K562 (cell line): ENCODE results near the gene TMEM143. TPM values are rescaled to one million over a fixed set of nuclear protein-coding genes. Genes with fewer than 3 reads are reported as not detected.
A peak's percentile ranks its signal among the peaks of the same experiment; 100 is the strongest.

Source experiments
- ARID1B ChIP-seq: fragments of 450-650 bp; IDR thresholded peaks from 2 replicates; pipeline ENCODE4 v1.6.1; 2016; ENCODE audit warnings: antibody characterized with exemption, mild to moderate bottlenecking, inconsistent platforms
- BCOR ChIP-seq: fragments of 450-650 bp; IDR thresholded peaks from 2 replicates; pipeline ENCODE4 v1.6.1; 2016
- ELF2 ChIP-seq: fragments of 250-450 bp; sonication (Bioruptor Pico); IDR thresholded peaks from 2 replicates; pipeline ENCODE4 v1.5.0; 2021; ENCODE audit warnings: mild to moderate bottlenecking
- ESRRA ChIP-seq: fragments of 450-650 bp; IDR thresholded peaks from 2 replicates; pipeline ENCODE4 v1.6.1; 2014; ENCODE audit warnings: low read depth, mild to moderate bottlenecking, moderate library complexity, borderline replicate concordance
- FOXJ2 ChIP-seq: fragments of 200-800 bp; sonication (Bioruptor generic); IDR thresholded peaks from 2 replicates; pipeline ENCODE4 v1.6.1; 2016; ENCODE audit warnings: missing genetic modification characterization, missing compliant biosample characterization
- FOXJ3 ChIP-seq: sonication (generic); formaldehyde crosslinking; IDR thresholded peaks from 2 replicates; pipeline ENCODE4 v1.4.0; 2020; ENCODE audit warnings: mild to moderate bottlenecking, missing genetic modification reagents
- GABPB2 ChIP-seq: fragments of 250-450 bp; sonication (Bioruptor Pico); conservative IDR thresholded peaks from 2 replicates; pipeline ENCODE4 v1.5.1; 2021; ENCODE audit warnings: mild to moderate bottlenecking
- KLF13 ChIP-seq: fragments of 450-650 bp; IDR thresholded peaks from 2 replicates; pipeline ENCODE4 v1.6.1; 2016; ENCODE audit warnings: missing genetic modification characterization, low read depth, mild to moderate bottlenecking, missing compliant biosample characterization, moderate library complexity, borderline replicate concordance
- MAFF ChIP-seq: IDR thresholded peaks from 2 replicates; pipeline ENCODE4 v1.6.1; 2012; ENCODE audit warnings: low read length, improper control_type of control experiment
- MED1 ChIP-seq: sonication (generic); formaldehyde crosslinking; IDR thresholded peaks from 2 replicates; pipeline ENCODE4 v1.8.1; 2023; ENCODE audit warnings: missing genetic modification reagents, borderline replicate concordance
- NFE2 ChIP-seq: IDR thresholded peaks from 2 replicates; pipeline ENCODE4 v1.6.1; 2014; ENCODE audit warnings: antibody characterized with exemption, low read depth
- OTX1 ChIP-seq: fragments of 450-650 bp; formaldehyde crosslinking; IDR thresholded peaks from 2 replicates; pipeline ENCODE4 v1.4.0; 2022; ENCODE audit warnings: mild to moderate bottlenecking
- PCBP2 ChIP-seq: fragments of 200-400 bp; formaldehyde crosslinking; IDR thresholded peaks from 2 replicates; pipeline ENCODE4 v1.6.1; 2018; ENCODE audit warnings: low read length, low read depth, mild to moderate bottlenecking, moderate library complexity; ENCODE audit not compliant: poor library complexity, severe bottlenecking
- SAP30 ChIP-seq: fragments of 200-600 bp; sonication (generic); IDR thresholded peaks from 2 replicates; pipeline ENCODE4 v1.6.1; 2012; ENCODE audit warnings: borderline replicate concordance, low read depth, mild to moderate bottlenecking, moderate library complexity, low read length, control low read depth, inconsistent platforms; ENCODE audit not compliant: insufficient read depth, poor library complexity, severe bottlenecking
- TARDBP ChIP-seq: fragments of 450-650 bp; IDR thresholded peaks from 2 replicates; pipeline ENCODE4 v1.6.1; 2016
- ZBTB7A ChIP-seq: IDR thresholded peaks from 2 replicates; pipeline ENCODE4 v1.6.1; 2011; ENCODE audit warnings: low read depth, mild to moderate bottlenecking, low read length, moderate library complexity, borderline replicate concordance; ENCODE audit not compliant: control insufficient read depth
- ZFP30 ChIP-seq: fragments of 250-450 bp; sonication (Bioruptor Pico); IDR thresholded peaks from 2 replicates; pipeline ENCODE4 v1.8.0; 2022; ENCODE audit warnings: moderate library complexity, mild to moderate bottlenecking, inconsistent platforms, borderline replicate concordance
- ZNF561 ChIP-seq: fragments of 450-650 bp; formaldehyde crosslinking; conservative IDR thresholded peaks from 2 replicates; pipeline ENCODE4 v1.4.0; 2020; ENCODE audit warnings: mild to moderate bottlenecking, moderate library complexity
- ZZZ3 ChIP-seq: fragments of 450-650 bp; IDR thresholded peaks from 2 replicates; pipeline ENCODE4 v1.6.1; 2016; ENCODE audit warnings: antibody characterized with exemption, mild to moderate bottlenecking, moderate library complexity
- polyA plus RNA-seq, 8 experiments: library from polyadenylated mRNA; depleted of rRNA in 4 of 8; stranded (reverse) in 5 of 8; unstranded in 3 of 8; fragments of >200 nt; fragmentation: Nextera tagmentation in 2 of 8; fragmentation: Illumina TruSeq in 1 of 8; extraction: Ambion mirVana in 2 of 8; extraction: Trizol in 1 of 8; gene quantifications; 2 replicates each; pipeline versions ENCODE4 v1.2.1 to v1.2.3, GENCODE V29; 2011 to 2014; ENCODE audit warnings: inconsistent platforms in 1 of 8, missing spikeins in 1 of 8
- total RNA-seq, 7 experiments: library from RNA; depleted of rRNA in 6 of 7; stranded (reverse); fragments of >200 nt in 6 of 7; fragmentation: Illumina TruSeq in 2 of 7; extraction: Trizol in 2 of 7; gene quantifications; 2 replicates each; pipeline versions ENCODE4 v1.2.1 to v1.2.3, GENCODE V29; 2011 to 2021; ENCODE audit warnings: low replicate concordance in 1 of 7
- TF ChIP-seq, protein P1 (sequence below): sonication (generic); IDR thresholded peaks from 2 replicates; pipeline ENCODE4 v1.6.1; 2016
- TF ChIP-seq, protein P2 (sequence below): fragments of 450-650 bp; IDR thresholded peaks from 2 replicates; pipeline ENCODE4 v1.6.1; 2016; ENCODE audit warnings: antibody characterized with exemption
- TF ChIP-seq, protein P3 (sequence below): fragments of 250-450 bp; sonication (Bioruptor Pico); IDR thresholded peaks from 2 replicates; pipeline ENCODE4 v1.4.0; 2020; ENCODE audit warnings: mild to moderate bottlenecking, moderate library complexity
- TF ChIP-seq, protein P4 (sequence below): fragments of 450-650 bp; IDR thresholded peaks from 2 replicates; pipeline ENCODE4 v1.6.1; 2016; ENCODE audit warnings: borderline replicate concordance

The TMEM143 gene
- total and polyA plus RNA-seq, 9 of the 15 experiments (the other 6 are each of a cell fraction or from before 2014, with no cell fraction given): 0.66 to 8.8 (median 4.3) TPM

DNA sequence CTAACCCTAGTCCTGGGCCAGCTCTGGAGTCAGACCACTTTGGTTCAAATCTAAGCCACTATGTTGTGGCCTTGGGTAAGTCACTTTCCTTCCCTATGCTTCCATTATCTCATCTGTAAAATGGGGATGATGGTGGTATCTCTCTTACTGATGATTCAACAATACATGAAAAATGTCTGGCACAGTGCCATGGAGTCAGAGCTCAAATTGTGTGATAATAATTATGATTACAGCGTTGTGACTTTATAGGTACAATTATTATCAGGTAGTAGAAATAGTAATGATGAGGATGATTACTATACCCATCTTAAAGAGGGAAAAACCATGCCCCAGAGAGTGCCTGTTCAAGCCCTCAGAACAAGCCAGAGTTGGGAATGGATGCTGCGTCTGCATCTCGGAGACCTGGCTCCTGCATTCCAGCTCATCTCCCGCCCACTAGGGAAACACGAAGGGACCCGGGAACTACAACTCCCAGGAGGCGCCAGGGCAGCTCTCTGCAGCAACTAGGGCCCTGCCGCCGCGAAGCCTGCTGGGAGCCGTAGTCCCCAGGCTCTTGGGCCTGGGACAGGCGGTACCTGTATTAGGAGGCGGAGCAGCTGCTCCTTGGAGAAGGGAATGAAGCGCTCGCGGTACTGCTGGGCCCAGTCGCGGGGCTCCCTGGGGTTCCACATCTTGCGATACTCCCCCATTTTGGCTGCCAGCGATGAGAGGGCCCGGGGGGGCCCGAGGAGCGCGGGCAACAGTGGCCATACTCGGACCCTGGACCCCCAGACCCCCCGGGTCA, 832 bp downstream of the TMEM143 start (continued):
- no peak for TF ChIP-seq ELF2 (CRISPR knock-in tag)
- TF ChIP-seq, protein P1, sequence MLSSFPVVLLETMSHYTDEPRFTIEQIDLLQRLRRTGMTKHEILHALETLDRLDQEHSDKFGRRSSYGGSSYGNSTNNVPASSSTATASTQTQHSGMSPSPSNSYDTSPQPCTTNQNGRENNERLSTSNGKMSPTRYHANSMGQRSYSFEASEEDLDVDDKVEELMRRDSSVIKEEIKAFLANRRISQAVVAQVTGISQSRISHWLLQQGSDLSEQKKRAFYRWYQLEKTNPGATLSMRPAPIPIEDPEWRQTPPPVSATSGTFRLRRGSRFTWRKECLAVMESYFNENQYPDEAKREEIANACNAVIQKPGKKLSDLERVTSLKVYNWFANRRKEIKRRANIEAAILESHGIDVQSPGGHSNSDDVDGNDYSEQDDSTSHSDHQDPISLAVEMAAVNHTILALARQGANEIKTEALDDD: no peak
- no peak for TF ChIP-seq ARID1B
- TF ChIP-seq, protein P2, sequence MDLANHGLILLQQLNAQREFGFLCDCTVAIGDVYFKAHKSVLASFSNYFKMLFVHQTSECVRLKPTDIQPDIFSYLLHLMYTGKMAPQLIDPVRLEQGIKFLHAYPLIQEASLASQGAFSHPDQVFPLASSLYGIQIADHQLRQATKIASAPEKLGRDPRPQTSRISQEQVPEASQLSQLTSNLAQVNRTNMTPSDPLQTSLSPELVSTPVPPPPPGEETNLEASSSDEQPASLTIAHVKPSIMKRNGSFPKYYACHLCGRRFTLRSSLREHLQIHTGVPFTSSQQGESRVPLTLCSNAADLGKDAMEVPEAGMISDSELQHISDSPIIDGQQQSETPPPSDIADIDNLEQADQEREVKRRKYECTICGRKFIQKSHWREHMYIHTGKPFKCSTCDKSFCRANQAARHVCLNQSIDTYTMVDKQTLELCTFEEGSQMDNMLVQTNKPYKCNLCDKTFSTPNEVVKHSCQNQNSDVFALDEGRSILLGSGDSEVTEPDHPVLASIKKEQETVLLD: no peak
- TF ChIP-seq ZNF561 (CRISPR knock-in tag): no peak
- TF ChIP-seq BCOR: no peak
- TF ChIP-seq, protein P3, sequence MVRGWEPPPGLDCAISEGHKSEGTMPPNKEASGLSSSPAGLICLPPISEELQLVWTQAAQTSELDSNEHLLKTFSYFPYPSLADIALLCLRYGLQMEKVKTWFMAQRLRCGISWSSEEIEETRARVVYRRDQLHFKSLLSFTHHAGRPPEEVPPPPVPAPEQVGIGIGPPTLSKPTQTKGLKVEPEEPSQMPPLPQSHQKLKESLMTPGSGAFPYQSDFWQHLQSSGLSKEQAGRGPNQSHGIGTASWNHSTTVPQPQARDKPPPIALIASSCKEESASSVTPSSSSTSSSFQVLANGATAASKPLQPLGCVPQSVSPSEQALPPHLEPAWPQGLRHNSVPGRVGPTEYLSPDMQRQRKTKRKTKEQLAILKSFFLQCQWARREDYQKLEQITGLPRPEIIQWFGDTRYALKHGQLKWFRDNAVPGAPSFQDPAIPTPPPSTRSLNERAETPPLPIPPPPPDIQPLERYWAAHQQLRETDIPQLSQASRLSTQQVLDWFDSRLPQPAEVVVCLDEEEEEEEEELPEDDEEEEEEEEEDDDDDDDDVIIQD (CRISPR knock-in tag): no peak
- TF ChIP-seq PCBP2: no peak
- no peak for TF ChIP-seq GABPB2 (CRISPR knock-in tag)
- TF ChIP-seq TARDBP: no peak
- TF ChIP-seq NFE2: no peak
- TF ChIP-seq OTX1 (CRISPR knock-in tag): peak; percentile 49; the same call in 1 of the 2 replicates
- no peak for TF ChIP-seq MED1
- TF ChIP-seq ZFP30: no peak
- TF ChIP-seq KLF13 (tag): no peak; the same call in 1 of the 2 replicates
- no peak for TF ChIP-seq SAP30
- no peak for TF ChIP-seq FOXJ3 (CRISPR knock-in tag)
- TF ChIP-seq, protein P4, sequence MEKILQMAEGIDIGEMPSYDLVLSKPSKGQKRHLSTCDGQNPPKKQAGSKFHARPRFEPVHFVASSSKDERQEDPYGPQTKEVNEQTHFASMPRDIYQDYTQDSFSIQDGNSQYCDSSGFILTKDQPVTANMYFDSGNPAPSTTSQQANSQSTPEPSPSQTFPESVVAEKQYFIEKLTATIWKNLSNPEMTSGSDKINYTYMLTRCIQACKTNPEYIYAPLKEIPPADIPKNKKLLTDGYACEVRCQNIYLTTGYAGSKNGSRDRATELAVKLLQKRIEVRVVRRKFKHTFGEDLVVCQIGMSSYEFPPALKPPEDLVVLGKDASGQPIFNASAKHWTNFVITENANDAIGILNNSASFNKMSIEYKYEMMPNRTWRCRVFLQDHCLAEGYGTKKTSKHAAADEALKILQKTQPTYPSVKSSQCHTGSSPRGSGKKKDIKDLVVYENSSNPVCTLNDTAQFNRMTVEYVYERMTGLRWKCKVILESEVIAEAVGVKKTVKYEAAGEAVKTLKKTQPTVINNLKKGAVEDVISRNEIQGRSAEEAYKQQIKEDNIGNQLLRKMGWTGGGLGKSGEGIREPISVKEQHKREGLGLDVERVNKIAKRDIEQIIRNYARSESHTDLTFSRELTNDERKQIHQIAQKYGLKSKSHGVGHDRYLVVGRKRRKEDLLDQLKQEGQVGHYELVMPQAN: no peak
- TF ChIP-seq ZBTB7A: no peak; the same call in 1 of the 2 replicates
- no peak for TF ChIP-seq MAFF
- no peak for TF ChIP-seq FOXJ2 (tag)
- no peak for TF ChIP-seq ESRRA
- TF ChIP-seq ZZZ3: 0 out of 2 replicates have a peak, but pooled peaks have one; percentile 54
